IMR-90 (cell line): ENCODE data around the gene AMDHD2. TPM values are rescaled to one million over a fixed set of nuclear protein-coding genes. Genes with fewer than 3 reads are reported as not detected.

Experiments
- polyA plus RNA-seq, 3 experiments: library from polyadenylated mRNA; depleted of rRNA; stranded (reverse); fragments of >200 nt; gene quantifications; 2 replicates each; pipeline ENCODE4 v1.2.3, GENCODE V29; 2012; ENCODE audit warnings: low replicate concordance in 1 of 3
- total RNA-seq: library from RNA; depleted of rRNA; stranded (reverse); fragments of >200 nt; gene quantifications from 2 replicates; pipeline ENCODE4 v1.2.3, GENCODE V29; 2012
- TF ChIP-seq, protein P1 (sequence below): conservative IDR thresholded peaks from 2 replicates; pipeline ENCODE4 v1.5.1; 2012; ENCODE audit warnings: mild to moderate bottlenecking, low read depth, low read length, improper control_type of control experiment

The AMDHD2 gene
- total and polyA plus RNA-seq, 2 of the 4 experiments (the other 2 are of a cell fraction), result 10.6 to 30.3 TPM

DNA sequence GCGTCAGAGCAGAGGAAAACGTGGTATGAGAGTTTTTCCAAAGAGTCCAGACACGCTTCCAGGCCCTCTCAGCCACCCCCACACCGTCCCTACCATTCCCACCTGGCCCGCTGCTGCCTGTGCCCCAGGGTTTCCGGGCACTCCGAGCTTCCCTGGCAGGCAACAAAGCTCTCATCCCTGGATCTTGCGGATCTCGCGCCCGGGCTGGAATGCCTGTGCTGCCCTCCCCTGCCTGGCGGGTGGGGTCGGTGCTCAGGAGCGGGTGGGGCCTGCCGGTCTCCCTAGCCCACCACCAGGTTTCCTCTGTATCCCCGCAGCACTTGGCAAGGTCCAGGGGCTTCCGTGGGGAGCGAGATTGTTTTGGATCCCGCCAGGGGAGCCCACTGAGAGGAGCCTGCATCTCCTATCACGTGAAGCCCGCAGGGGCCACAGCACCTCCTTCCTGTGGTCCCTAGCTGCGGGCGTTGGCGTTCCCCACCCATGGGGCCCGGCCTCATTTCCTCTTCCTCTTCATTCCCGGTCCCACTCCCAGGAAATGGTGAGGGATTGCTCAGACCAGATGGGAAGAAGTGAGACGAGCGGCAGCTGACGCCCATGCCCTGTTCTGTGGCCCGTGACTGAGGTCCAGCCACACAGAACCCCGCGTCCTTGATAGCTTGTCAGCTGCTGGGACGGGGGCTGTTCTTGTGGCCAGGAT is 34.2 kb upstream of the AMDHD2 start (continued):
- TF ChIP-seq, protein P1, sequence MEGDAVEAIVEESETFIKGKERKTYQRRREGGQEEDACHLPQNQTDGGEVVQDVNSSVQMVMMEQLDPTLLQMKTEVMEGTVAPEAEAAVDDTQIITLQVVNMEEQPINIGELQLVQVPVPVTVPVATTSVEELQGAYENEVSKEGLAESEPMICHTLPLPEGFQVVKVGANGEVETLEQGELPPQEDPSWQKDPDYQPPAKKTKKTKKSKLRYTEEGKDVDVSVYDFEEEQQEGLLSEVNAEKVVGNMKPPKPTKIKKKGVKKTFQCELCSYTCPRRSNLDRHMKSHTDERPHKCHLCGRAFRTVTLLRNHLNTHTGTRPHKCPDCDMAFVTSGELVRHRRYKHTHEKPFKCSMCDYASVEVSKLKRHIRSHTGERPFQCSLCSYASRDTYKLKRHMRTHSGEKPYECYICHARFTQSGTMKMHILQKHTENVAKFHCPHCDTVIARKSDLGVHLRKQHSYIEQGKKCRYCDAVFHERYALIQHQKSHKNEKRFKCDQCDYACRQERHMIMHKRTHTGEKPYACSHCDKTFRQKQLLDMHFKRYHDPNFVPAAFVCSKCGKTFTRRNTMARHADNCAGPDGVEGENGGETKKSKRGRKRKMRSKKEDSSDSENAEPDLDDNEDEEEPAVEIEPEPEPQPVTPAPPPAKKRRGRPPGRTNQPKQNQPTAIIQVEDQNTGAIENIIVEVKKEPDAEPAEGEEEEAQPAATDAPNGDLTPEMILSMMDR, result no peak
